GM18873 (cell line): ENCODE results near the gene GRM7.

Source experiments
- ATAC-seq: cut with Tn5 transposase; IDR thresholded peaks from one replicate; pipeline ENCODE4 v1.9.1; 2021; ENCODE audit warnings: mild to moderate bottlenecking, moderate library complexity, moderate number of reproducible peaks; ENCODE audit not compliant: unreplicated experiment, low FRiP score

The GRM7 gene

DNA sequence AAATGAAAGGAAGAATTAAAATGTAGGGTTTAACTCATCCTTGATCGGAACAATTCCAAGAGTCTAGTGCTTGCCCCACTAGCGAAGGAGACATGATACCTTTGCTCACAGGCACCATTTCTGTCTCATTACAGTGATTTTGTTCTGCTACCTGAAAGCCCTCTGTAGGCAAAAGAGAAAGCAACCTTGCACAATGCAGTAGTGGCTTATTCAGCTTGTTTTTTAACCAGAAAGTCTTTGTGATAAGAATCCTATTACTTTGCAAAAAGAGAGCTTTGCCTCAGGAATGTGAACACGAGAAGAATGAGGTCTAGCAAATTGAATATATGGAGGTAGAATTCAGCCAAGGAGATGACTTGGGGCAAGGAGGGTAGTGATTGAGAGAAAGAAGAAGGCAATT lies 684.4 kb downstream of the GRM7 start:
- no peak for ATAC-seq

DNA sequence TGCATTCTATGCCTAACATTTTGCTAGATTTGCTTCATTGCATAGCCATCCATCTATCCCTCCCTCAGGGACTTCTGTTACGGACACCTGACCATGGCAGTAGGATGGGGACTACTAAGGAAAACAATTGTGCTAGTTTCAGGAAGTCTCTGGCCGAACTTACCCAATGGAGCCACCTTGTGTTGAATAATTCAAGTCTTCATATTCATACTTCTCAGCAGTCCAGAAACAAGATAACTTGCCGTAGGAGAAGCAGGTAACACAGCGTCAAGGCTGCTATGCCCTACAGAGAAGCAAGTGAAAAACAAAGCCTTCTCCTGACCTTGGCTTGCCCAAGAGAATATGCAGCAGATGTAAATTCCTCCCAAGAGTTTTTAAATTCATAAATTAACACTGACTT lies 685.3 kb downstream of the GRM7 start:
- no peak for ATAC-seq

- no peak for ATAC-seq
These were observed 686.9 kb downstream of the GRM7 start for GRCh38 chr3:7547826-7548225.

DNA sequence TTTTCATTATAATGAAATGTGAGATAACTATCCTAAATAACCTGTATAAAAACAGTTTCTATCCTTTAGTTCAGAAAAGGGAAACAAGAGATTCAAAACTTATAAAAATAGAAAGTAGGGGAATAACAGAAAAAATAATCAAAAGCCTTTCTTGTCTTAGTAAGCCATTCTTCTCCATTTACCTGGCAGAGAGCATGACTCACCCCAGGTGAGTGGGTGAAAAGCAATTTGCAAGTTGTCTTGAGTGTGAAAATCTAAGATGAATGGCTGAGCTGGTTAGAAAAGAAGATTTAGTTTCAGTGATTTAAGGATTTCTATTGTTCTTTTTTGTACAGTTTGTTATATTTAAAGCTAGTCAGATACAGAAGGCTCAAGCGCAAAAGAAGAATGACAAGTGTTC lies 702.0 kb downstream of the GRM7 start:
- no peak for ATAC-seq

DNA sequence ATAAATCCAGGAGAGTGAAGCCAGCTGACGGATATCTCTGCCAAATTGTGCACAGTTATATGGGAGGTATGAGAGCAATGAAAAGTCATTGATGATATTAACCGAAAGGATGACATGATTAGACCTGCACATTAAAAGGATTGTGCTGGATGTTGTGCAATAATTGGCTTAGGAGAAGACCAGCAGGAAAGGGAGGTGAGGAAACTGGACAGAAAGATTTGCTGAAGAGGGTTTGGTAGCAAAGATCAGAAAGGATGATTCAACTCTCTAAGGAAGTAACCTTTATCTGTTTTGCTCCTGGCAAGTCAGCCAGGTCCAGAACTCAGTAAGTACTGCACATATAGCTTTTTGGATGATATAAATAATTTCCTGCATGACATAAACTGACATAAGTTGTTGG lies 704.7 kb downstream of the GRM7 start:
- no peak for ATAC-seq

DNA sequence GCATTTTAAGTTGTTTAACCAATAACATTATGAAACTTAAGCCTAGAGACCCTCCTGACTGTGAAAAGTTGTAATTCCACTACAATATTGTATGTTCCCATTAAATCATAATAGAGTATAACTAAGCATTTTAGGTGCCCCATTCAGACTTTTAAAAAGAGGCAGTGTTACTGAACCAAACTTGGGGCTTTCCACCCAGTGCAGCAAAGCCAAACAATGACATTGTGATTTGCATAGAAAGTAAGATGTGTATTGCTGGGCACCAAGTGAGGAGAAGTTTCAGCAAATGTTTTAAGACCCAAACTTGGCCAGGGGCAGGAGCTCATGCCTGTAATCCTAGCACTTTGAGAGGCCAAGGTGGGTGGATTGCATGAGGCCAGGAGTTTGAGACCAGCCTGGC lies 706.2 kb downstream of the GRM7 start:
- no peak for ATAC-seq

DNA sequence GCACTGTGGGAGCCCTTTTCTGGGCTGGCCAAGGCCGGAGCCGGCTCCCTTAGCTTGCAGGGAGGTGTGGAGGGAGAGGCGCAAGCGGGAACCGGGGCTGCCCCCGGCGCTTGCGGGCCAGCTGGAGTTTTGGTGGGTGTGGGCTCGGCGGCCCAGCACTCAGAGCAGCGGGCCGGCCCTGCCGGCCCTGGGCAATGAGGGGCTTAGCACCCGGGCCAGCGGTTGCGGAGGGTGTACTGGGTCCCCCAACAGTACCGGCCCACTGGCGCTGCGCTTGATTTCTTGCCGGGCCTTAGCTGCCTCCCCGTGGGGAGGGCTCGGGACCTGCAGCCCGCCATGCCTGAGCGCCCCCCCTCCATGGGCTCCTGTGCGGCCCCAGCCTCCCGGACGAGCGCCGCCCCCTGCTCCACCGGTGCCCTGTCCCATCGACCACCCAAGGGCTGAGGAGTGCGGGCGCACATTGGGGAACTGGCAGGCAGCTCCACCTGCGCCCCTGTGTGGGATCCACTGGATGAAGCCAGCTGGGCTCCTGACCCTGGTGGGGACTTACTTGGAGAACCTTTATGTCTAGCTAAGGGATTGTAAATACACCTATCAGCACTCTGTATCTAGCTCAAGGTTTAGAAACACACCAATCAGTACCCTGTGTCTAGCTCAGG lies 707.7 kb downstream of the GRM7 start:
- ATAC-seq = no peak

GRCh38 chr3:7573330-7573729 lies 712.4 kb downstream of the GRM7 start:
- ATAC-seq = no peak

DNA sequence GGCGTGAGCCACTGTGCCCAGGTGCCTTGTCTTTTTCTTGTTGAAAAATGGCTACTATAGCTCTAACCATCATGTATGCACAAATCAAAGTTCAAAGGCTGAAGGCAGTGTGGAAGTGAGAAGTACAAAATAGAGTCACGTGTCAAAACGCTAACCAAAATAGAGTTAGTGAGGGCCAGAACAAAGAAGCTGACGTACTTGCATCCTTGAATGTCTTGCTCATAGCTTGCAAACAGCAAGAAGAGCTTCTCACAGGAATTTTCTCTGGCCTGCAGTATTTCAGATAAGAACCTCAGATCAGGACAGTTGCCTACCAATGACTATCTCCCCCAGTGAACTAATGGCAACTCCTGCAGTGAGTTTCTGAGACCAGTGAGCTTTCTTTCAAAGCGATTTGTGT lies 713.5 kb downstream of the GRM7 start:
- ATAC-seq = no peak

GRCh38 chr3:7576071-7576470 lies 715.2 kb downstream of the GRM7 start:
- ATAC-seq = no peak

- no peak for ATAC-seq
These were observed 715.6 kb downstream of the GRM7 start for GRCh38 chr3:7576506-7576905.

- no peak for ATAC-seq
These were observed 716.6 kb downstream of the GRM7 start for GRCh38 chr3:7577513-7577912.

DNA sequence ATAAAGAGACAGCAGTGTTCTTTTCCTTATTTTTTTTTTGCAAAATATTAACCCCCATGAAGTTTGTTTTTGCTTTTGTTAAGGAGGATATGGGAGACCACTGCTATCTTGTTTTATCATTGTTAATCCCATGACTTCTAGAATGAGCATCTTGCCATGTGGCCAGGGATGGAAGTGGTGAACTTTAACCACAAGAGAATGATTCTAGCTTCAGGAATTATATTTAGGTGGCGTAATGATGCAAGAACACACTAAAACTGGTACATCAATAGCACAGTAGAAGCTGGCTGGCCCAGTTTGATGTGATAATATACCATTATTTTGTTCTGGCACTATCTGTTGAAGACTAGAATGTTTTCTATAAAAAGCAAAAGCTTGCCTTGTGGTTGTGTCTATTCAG lies 720.9 kb downstream of the GRM7 start:
- no peak for ATAC-seq

- ATAC-seq = no peak
These were observed 724.1 kb downstream of the GRM7 start for GRCh38 chr3:7585052-7585451.

DNA sequence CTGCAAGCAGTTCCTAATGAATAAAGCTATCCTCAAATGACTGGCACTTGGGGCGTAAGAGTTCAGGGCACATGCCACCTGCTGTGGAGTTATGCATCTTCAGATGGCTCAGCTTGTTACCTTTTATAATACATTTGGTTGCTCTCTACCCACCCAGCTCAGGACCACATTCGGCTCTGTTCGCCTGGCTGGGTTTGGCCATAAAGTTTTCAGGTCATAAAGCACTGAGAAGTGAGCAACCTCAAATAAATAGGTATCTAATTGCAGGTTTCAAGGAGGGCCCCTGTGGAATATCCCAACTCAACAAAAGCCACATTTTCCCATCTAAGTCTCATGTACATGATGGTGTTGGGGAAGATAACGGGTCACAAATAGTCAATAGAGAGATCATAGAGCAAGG lies 727.3 kb downstream of the GRM7 start:
- ATAC-seq = no peak

DNA sequence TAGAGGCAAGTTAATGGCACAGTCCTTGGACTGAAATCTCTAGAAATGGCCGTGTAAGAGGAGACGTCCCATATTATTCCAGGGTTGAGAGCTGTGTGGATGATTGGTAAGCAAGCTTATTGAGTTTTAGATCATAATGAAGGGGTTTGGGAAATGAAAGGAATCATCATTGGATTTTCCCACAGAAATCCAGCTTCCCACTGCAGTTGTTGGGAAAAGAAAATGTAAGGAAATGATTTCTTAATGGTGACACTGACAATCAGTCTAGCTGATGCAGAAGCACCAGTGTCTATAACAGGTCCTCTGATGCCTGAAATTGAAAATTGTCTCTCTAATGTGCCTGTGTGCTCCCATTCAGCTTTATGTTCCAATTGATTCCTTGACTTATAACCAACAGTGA lies 728.6 kb downstream of the GRM7 start:
- no peak for ATAC-seq

DNA sequence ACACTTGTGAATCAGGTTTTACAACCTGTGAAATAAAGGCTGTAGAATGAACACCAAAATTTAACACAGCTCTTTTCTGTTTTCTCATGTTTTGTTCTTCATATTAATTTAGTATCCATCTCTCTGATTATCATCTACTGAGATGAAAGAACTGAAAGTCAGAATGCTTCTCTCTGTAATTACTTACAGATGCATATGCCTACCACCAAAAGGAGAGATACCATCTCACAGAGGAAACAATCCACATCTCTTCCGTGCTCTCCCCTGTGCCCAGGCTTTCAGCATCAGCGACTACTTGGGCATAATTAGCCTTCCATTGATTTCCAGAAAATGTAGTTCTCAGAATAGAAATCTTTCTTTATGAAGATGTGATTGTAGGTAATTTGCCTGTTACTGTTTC lies 741.4 kb downstream of the GRM7 start:
- no peak for ATAC-seq

DNA sequence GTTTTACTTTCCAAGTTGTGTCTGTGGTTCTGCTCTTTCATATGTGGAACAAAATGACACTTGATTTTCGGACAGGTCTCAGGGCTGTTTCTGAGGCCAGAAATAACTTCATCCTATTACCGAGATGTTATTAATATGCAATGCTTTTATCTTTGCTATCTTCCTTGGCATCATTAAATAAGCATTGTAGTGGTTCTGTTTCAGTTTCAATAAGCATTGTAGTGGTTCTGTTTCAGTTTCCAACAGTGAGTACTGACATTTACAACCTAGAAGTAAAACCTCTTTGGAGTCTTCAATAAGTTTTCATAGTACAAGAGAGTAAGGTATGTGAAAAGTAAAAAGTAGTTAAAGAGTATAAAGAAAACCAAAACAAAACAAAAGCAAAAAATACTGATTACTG lies 746.2 kb downstream of the GRM7 start:
- ATAC-seq = no peak

DNA sequence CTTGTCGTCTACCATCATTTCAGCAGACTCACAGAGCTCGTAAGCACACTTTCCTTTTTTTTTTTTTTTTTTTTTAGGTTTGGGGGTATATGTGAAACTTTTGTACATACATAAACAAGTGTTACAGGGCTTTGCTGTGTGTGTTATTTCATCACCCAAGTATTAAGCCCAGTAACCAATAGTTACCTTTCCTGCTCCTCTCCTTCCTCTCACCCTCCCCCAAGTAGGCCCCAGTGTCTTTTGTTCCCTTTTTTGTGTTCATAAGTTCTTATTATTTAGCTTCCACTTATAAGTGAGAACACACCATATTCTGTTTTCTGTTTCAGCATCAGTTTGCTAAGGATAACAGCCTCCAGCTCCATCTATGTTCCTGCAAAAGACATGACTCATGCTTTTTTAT lies 746.8 kb downstream of the GRM7 start:
- no peak for ATAC-seq

GRCh38 chr3:7610634-7611033 lies 749.7 kb downstream of the GRM7 start:
- no peak for ATAC-seq

DNA sequence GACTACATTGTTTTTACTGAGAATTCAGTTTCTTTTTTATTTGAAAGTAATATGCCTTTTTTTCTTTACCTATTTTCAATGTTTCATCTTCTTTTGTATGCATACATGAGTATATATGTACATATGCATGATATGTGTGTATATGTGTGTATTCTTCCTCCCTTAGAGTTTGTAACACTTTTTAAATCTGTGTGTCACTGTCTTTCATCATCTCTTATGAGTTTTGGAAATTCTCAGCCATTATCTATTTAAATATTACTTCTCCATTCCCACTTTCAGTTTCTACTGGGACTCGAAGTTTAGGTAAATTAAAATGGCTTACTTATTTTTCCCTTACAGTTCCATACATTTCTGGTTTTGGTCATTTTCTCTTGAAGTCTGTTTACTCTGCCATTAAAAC lies 754.1 kb downstream of the GRM7 start:
- ATAC-seq = no peak

- no peak for ATAC-seq
These were observed 757.7 kb downstream of the GRM7 start for GRCh38 chr3:7618606-7619005.

GRCh38 chr3:7620401-7620800 lies 759.5 kb downstream of the GRM7 start:
- ATAC-seq = no peak
